Upper lobe of left lung (tissue), 4 donors: ENCODE data around the gene CCNO.

ENCODE experiments used
- CTCF ChIP-seq, 6 experiments: fragments of 450-650 bp in 4 of 6; fragments of 200-600 bp in 2 of 6; sonication (generic) in 2 of 6; IDR thresholded peaks; one replicate each; pipeline ENCODE4 v1.5.1; 2016 to 2019; ENCODE audit warnings: antibody characterized with exemption in 6 of 6
- EP300 ChIP-seq, 4 donors: sonication (generic); formaldehyde crosslinking; IDR thresholded peaks; one replicate each; pipeline ENCODE4 v1.5.1; 2017; ENCODE audit warnings: antibody characterized with exemption in 4 of 4, control low read depth in 2 of 4
- POLR2A ChIP-seq, 4 donors: fragments of 450-650 bp; IDR thresholded peaks; one replicate each; pipeline ENCODE4 v1.5.1; 2016 to 2017; ENCODE audit warnings: antibody characterized with exemption in 4 of 4, mild to moderate bottlenecking in 2 of 4
- POLR2AphosphoS5 ChIP-seq, 2 donors: sonication (generic); formaldehyde crosslinking; IDR thresholded peaks; one replicate each; pipeline ENCODE4 v1.5.1; 2017; ENCODE audit warnings: antibody characterized with exemption in 2 of 2

GRCh38 chr5:55232271-55232984 lies 980 bp downstream of the CCNO start:
- no peak for TF ChIP-seq POLR2A (IDR thresholded peaks at IDR 0.05)
- TF ChIP-seq CTCF (IDR thresholded peaks at IDR 0.05), result no peak
- TF ChIP-seq POLR2AphosphoS5 (IDR thresholded peaks at IDR 0.05), result no peak
- no peak for TF ChIP-seq EP300 (IDR thresholded peaks at IDR 0.05)
